TTC549 (cell line): ENCODE data around the gene PTPRU.

Experiments used
- FAIRE-seq: peaks from 2 replicates; lab custom pipeline; 2012; peaks lifted over from hg19 to GRCh38; lab: Jason Lieb, UNC

Gene PTPRU

GRCh38 chr1:29317916-29318530 is 81.7 kb downstream of the PTPRU start:
- no peak for FAIRE-seq

- no peak for FAIRE-seq
Observed at GRCh38 chr1:29318724-29319123, 82.4 kb downstream of the PTPRU start.

GRCh38 chr1:29319300-29320110 is 83.2 kb downstream of the PTPRU start:
- no peak for FAIRE-seq

- FAIRE-seq: no peak
Observed at GRCh38 chr1:29320156-29320940, 84.0 kb downstream of the PTPRU start.

- no peak for FAIRE-seq
Observed at GRCh38 chr1:29321176-29321575, 84.9 kb downstream of the PTPRU start.

GRCh38 chr1:29322147-29322694 is 85.9 kb downstream of the PTPRU start:
- FAIRE-seq: no peak

- no peak for FAIRE-seq
Observed at GRCh38 chr1:29322861-29323585, 86.7 kb downstream of the PTPRU start.

- no peak for FAIRE-seq
Observed at GRCh38 chr1:29323636-29324035, 87.3 kb downstream of the PTPRU start.

GRCh38 chr1:29324202-29324601 is 87.9 kb downstream of the PTPRU start:
- FAIRE-seq: no peak

- no peak for FAIRE-seq
Observed at GRCh38 chr1:29324771-29325351, 88.5 kb downstream of the PTPRU start.

- no peak for FAIRE-seq
Observed at GRCh38 chr1:29325675-29326074, 89.4 kb downstream of the PTPRU start.

GRCh38 chr1:29326123-29326522 is 89.8 kb downstream of the PTPRU start:
- FAIRE-seq: no peak

- no peak for FAIRE-seq
Observed at GRCh38 chr1:29327223-29327935, 91.1 kb downstream of the PTPRU start.

- FAIRE-seq: no peak
Observed at GRCh38 chr1:29329022-29329775, 92.9 kb downstream of the PTPRU start.

- no peak for FAIRE-seq
Observed at GRCh38 chr1:29330089-29330488, 93.8 kb downstream of the PTPRU start.

GRCh38 chr1:29330856-29331255 is 94.5 kb downstream of the PTPRU start:
- no peak for FAIRE-seq

GRCh38 chr1:29331309-29331708 is 95.0 kb downstream of the PTPRU start:
- no peak for FAIRE-seq

- no peak for FAIRE-seq
Observed at GRCh38 chr1:29331729-29332128, 95.4 kb downstream of the PTPRU start.

GRCh38 chr1:29332204-29332603 is 95.9 kb downstream of the PTPRU start:
- FAIRE-seq: no peak

GRCh38 chr1:29333008-29333407 is 96.7 kb downstream of the PTPRU start:
- FAIRE-seq: no peak
